HUDEP-2 (cell line): ENCODE data around the gene HOXD13.
A peak's percentile ranks its signal among the peaks of the same experiment; 100 is the strongest.

Experiments
- DNase-seq, 76 experiments: peaks; one replicate each; lab custom pipeline; 2025; ENCODE audit not compliant: unreplicated experiment in 76 of 76; lab: John Stamatoyannopoulos, UW

HOXD13 gene

DNA sequence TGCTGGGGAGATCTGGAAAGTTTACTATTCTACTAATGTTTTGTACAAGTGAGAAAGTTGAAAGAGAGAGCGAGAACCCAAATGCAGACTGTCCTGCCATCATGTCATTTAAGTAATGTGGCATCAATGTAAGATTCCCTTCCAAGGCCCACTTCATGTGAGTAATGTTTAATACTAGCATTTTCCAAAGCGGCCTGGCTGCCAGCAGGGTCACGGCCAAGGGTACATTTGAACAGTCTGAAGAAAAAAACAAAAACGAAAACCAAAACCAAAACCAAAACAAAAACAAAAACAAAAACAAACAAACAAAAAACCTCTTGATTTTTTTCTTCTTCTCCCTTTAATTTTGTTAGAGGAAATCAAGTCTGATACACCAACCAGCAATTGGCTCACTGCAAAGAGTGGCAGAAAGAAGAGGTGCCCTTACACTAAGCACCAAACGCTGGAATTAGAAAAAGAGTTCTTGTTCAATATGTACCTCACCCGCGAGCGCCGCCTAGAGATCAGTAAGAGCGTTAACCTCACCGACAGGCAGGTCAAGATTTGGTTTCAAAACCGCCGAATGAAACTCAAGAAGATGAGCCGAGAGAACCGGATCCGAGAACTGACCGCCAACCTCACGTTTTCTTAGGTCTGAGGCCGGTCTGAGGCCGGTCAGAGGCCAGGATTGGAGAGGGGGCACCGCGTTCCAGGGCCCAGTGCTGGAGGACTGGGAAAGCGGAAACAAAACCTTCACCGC is 26.2 kb downstream of the HOXD13 start:
- DNase-seq, result peak in 26 of 76 experiments; percentile 4 to 34 (median 16)

DNA sequence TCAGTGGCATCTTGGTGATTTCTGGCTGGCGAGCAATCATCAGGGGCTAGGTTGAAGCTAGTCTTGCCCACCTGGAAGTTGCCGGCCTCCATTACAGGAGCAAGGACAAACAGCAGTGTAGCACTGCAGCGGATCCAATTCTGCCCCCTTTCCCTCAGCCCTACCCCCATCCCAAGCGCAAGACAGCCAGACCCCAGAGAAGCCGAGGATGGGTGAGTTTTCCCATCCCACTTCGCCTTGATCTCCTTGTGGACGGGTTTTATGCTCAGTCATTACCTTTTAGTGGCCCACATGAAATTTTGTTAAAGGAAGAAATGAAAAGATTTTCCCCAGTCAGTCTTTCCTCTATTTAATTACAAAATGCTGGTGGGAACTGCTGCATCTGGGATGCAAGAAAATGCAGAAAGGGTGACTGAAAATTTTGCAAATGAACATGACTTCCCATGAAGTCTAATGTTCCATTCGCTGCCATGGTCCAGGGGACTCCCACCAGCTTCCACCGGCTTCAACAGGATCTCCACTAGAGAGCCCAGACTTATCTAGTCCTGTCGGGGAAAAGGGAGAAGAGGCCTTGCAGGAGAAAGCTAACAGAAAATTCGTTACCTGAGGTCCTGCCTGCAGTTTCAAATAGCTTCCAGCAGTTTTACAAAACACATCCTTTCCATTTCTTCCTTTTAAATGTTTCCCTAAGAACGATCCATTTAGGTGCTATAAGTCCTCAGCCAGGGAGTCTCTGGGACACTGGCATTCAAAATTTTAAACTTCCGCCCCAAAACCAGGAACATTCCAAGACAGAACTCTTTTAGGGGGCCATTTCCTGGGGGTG is 28.1 kb downstream of the HOXD13 start:
- DNase-seq, result no peak

GRCh38 chr2:176121190-176122051 is 28.9 kb downstream of the HOXD13 start:
- DNase-seq, result no peak

- DNase-seq, result no peak
Observed at GRCh38 chr2:176122052-176122682, 29.6 kb downstream of the HOXD13 start.

GRCh38 chr2:176122683-176123410 is 30.3 kb downstream of the HOXD13 start, which contains the start of gene HOXD9:
Gene HOXD9 (plus strand): TSS chr2:176122719. CDS start chr2:176122769, 50 bp downstream.
- no peak for DNase-seq

- no peak for DNase-seq
Observed at GRCh38 chr2:176123411-176124109, 31.0 kb downstream of the HOXD13 start.

DNA sequence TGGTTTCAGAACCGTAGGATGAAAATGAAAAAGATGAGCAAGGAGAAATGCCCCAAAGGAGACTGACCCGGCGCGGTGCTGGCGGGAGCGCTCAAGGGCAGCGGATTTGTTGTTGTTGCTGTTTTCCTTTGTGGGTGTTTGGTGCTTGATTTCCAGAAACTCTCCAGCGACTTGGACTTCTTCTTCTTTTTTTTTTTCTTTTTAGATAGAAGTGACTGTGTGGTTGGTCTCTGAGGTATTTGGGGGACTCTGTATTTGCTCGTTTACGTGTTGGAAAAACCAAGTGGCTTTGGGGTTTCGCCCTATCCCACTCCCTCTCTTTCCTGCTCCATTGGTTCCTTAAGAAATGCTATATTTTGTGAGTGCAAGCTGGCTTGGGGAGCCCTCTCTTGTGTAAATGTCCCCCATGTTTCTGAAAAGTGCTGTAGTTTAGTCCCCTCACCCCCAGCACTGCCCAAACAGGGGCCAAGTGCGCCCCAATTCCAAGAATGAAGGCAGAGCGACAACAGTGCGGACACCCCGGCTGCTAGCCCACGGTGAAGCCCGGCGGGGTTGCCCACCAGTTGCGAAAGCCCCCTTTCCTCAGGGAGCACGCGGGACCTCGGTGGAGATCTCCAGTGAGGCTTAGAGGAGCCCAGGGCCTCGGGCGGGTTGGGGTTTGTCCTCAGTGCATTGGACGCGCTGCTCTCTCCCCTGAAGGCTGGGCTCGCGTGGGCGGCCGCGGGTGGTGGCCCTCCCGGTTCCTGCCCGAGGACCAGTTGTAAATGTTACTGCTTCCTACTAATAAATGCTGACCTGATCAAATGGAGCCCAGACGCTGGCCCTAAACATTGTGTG is 31.8 kb downstream of the HOXD13 start:
- DNase-seq, result no peak

GRCh38 chr2:176124947-176125771 is 32.6 kb downstream of the HOXD13 start:
- DNase-seq, result no peak

DNA sequence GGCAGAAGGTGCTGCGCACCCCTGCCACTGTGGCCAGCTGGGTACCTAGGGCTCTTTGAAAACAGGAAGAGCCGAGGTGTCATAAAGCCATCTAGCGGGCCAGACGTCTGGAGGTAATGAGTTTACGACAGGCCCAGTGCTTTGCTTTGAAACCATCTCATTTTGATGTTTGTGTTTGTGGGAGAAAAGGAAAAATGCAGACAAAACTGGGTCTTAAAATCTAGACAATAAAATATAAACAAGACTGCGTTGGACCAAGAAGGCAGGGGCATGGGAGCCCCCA is 33.2 kb downstream of the HOXD13 start:
- no peak for DNase-seq

DNA sequence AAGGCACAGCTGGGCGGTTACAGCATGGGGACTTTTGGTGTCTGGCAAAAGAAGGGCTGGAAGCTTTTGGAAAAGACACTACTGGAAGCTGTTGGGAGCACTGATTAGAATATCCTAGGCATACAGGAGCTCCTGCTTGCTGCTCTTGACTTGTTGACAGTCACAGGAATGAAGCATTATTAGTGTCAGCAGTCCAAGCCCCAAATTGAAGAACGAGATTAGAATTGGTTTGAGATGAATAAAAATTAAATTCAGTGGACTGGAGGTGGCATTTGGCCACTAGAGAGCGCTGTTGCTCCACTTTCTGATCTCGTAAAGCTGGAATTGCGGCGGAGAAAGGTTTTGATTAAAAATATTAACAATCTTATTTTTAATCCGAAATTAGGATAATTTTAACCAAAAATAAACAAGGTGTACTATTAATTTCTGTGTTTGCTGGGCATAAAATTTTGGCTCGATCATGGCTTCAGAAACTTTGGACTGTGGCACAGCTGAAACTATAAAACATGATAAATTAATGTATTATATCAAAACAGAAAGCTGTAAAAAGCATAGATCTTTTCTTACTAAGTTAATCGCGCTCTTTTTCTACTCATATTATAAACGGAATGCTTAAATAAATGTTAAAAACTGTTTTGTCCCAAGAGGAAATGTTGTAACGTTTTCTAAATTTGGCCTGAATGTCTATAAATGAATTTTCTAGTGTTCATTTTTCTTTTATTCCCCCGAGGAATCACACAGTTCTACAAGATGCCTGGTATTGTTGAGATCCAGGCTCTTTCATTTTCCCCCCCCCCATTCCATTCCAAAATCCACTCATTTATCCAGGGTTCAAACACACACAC is 34.6 kb downstream of the HOXD13 start:
- peak in 42 of 76 experiments; percentile 7 to 61 (median 29) for DNase-seq

- DNase-seq, result no peak
Observed at GRCh38 chr2:176127774-176128072, 35.2 kb downstream of the HOXD13 start.

DNA sequence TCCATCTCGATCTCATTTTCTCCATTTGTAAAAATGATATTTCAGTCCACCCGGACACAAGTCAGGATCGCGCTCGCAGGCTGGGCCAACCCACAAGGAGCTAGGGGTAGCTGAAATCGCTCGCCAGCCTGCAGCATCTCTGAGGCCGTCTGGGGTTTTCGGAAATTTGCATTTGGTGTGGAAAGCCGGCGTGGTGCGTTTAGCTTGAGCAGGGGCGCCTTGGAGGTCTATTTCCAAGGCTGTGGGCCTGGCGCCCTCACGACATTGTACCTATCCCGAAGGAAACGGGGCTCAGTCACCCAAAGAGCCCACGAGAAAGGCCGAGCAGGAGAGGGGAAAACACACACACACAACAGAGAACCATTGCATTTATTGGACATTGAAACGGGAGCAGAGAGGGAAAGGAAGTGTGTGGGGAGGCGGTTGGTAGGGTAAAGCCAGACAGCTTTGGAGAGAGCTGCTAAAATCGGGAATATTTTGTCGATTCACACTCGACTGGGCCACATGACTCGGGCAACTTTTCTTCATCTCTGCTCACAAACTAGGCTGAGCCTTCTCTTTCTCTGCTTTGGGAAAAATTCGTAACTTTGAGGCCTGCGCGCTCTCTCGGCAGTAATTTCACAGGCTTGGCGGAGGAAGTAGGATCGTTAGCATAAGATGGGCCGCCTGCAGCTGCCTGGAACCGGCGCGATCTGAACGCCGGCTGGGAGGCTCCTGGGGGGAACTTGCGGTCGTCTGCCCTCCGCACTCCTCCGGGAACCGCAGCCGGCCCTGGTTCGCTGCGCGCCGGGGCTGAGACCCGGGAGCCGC is 35.9 kb downstream of the HOXD13 start:
- no peak for DNase-seq

- DNase-seq, result peak in 9 of 76 experiments; percentile 6 to 32 (median 19)
Observed at GRCh38 chr2:176128982-176129796, 36.7 kb downstream of the HOXD13 start, which contains the start of gene HOXD8. Gene HOXD8 (plus strand): TSS chr2:176129705. CDS start chr2:176130367, 662 bp downstream.

DNA sequence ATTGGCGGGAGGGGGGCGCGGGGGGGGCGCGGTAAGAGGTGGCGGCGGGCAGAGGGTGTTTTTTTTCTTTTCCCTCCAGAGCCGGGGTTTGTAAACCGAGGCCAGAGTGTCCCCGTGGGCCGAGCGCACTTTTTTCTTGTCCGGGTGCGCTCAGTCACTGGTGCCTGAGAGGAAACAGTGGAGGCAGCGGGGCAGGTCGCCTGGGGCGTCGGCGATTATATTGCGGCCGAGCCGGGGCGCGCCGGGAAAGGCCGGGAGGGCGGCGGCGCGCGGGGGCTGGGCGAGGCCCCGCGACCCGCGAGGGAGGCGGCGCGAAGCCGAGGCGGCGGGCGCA is 37.3 kb downstream of the HOXD13 start:
- peak in 1 of 76 experiments; percentile 19 for DNase-seq
